Sigmoid colon (tissue), 7 donors: ENCODE results near the gene TEK. TPM values are rescaled to one million over a fixed set of nuclear protein-coding genes. Genes with fewer than 3 reads are reported as not detected.

Source experiments
- DNase-seq: peaks from one replicate; pipeline ENCODE4 v3.0.0-alpha.2; 2019
- H3K27ac ChIP-seq, 4 donors: fragments of 200-600 bp; sonication (generic); one replicate each; pipeline ENCODE4 v1.5.1; 2016 to 2019; ENCODE audit warnings: mild to moderate bottlenecking in 1 of 4
- H3K27me3 ChIP-seq, 3 donors: fragments of 200-600 bp; sonication (generic); one replicate each; pipeline ENCODE4 v1.5.1; 2019; ENCODE audit warnings: mild to moderate bottlenecking in 1 of 3
- H3K36me3 ChIP-seq, 4 donors: fragments of 200-600 bp; sonication (generic); one replicate each; pipeline ENCODE4 v1.5.1; 2016 to 2019
- H3K4me1 ChIP-seq, 4 donors: fragments of 200-600 bp; sonication (generic); one replicate each; pipeline ENCODE4 v1.5.1; 2017 to 2019
- H3K4me3 ChIP-seq, 4 donors: fragments of 200-600 bp; sonication (generic); one replicate each; pipeline ENCODE4 v1.5.1; 2017 to 2019; ENCODE audit warnings: mild to moderate bottlenecking in 2 of 4, moderate library complexity in 1 of 4
- H3K9me3 ChIP-seq, 4 donors: fragments of 200-600 bp in 3 of 4; sonication (generic) in 3 of 4; one replicate each; pipeline versions ENCODE4 v1.5.1 to v1.6.1; 2013 to 2019
- CTCF ChIP-seq, 4 experiments: fragments of 450-650 bp in 3 of 4; fragments of 200-600 bp in 1 of 4; IDR thresholded peaks; one replicate each; pipeline ENCODE4 v1.5.1; 2016 to 2019; ENCODE audit warnings: antibody characterized with exemption in 4 of 4, mild to moderate bottlenecking in 3 of 4, moderate library complexity in 2 of 4
- EP300 ChIP-seq, 4 donors: sonication (generic); formaldehyde crosslinking; IDR thresholded peaks; one replicate each; pipeline ENCODE4 v1.6.1; 2017; ENCODE audit warnings: antibody characterized with exemption in 4 of 4
- POLR2A ChIP-seq, 2 donors: fragments of 450-650 bp; IDR thresholded peaks; one replicate each; pipeline ENCODE4 v1.6.1; 2016; ENCODE audit warnings: antibody characterized with exemption in 2 of 2, mild to moderate bottlenecking in 2 of 2, moderate library complexity in 2 of 2
- POLR2AphosphoS5 ChIP-seq, 4 donors: sonication (generic); formaldehyde crosslinking; IDR thresholded peaks; one replicate each; pipeline ENCODE4 v1.6.1; 2017; ENCODE audit warnings: antibody characterized with exemption in 4 of 4
- WGBS, 2 donors: extraction: QIAGEN DNeasy Blood & Tissue Kit; methylation state at CpG; one replicate each; pipeline ENCODE4 v1.1.7; 2013; 5-methylcytosine and 5-hydroxymethylcytosine counted together
- intact Hi-C: fragments of 100-400 bp; cut with DNase I; formaldehyde crosslinking; loops from one replicate; pipeline ENCODE4 v1.15.1; 2023
- polyA plus RNA-seq, 3 donors: library from polyadenylated mRNA; stranded (reverse); fragments of 200-250 nt; gene quantifications; one replicate each; pipeline ENCODE4 v1.2.3, GENCODE V29; 2013
- total RNA-seq, 4 donors: library from RNA; depleted of rRNA; stranded (reverse); fragments of >200 nt; gene quantifications; one replicate each; pipeline ENCODE4 v1.1.0, GENCODE V29; 2016
- donor health status: healthy with polysubstance abuse.
- donor health status: Bipolar disorder and iron deficiency.
- donor health status: healthy.

The TEK gene
- total and polyA plus RNA-seq, 7 donors, result 0.23 to 11.1 (median 5.8) TPM

- no peaks in the 10 kb centered on the region for H3K27me3 ChIP-seq
- no peaks in the 10 kb centered on the region for H3K9me3 ChIP-seq
- intact Hi-C loops, result no loop called here
- H3K4me1 ChIP-seq, result no peaks in the 10 kb centered on the region
- TF ChIP-seq CTCF (IDR thresholded peaks at IDR 0.05) (no peak), EP300 (IDR thresholded peaks at IDR 0.05) (no peak), POLR2AphosphoS5 (IDR thresholded peaks at IDR 0.05) (no peak), POLR2A (IDR thresholded peaks at IDR 0.05) (no peak)
- WGBS, 2 donors, result 82 to 95% methylated on average over 1 of the region's 1 CpG
- no peak overlapping the region for H3K27ac ChIP-seq
- H3K4me3 ChIP-seq, result no peak overlapping the region
- H3K36me3 ChIP-seq, result no peaks in the 10 kb centered on the region
- no peak for DNase-seq
Observed at GRCh38 chr9:27078685-27079084, 30.3 kb upstream of the TEK start.

- TF ChIP-seq POLR2AphosphoS5 (IDR thresholded peaks at IDR 0.05), result no peak
- TF ChIP-seq EP300 (IDR thresholded peaks at IDR 0.05), result no peak
- no peak for TF ChIP-seq POLR2A (IDR thresholded peaks at IDR 0.05)
- no peak for TF ChIP-seq CTCF (IDR thresholded peaks at IDR 0.05)
- H3K27me3 ChIP-seq, result no peaks in the 10 kb centered on the region
- intact Hi-C loops, result no loop called here
- no peaks in the 10 kb centered on the region for H3K9me3 ChIP-seq
- 89 to 91% methylated on average over 5 of the region's 5 CpGs for WGBS, 2 donors
- DNase-seq, result no peak
- no peaks in the 10 kb centered on the region for H3K36me3 ChIP-seq
- no peak overlapping the region for H3K4me3 ChIP-seq
- no peak overlapping the region for H3K27ac ChIP-seq
- H3K4me1 ChIP-seq, result peaks cover 0 to 13% (median 11%) of the 10 kb centered on the region in 4 donors
Observed at GRCh38 chr9:27085456-27085855, 23.6 kb upstream of the TEK start.

- no peak for DNase-seq
- no peaks in the 10 kb centered on the region for H3K27me3 ChIP-seq
- intact Hi-C loops, result no loop called here
- peaks cover 0 to 13% (median 11%) of the 10 kb centered on the region in 4 donors for H3K4me1 ChIP-seq
- 71 to 76% methylated on average over 11 of the region's 11 CpGs for WGBS, 2 donors
- TF ChIP-seq EP300 (IDR thresholded peaks at IDR 0.05) (no peak), POLR2A (IDR thresholded peaks at IDR 0.05) (no peak), POLR2AphosphoS5 (IDR thresholded peaks at IDR 0.05) (no peak), CTCF (IDR thresholded peaks at IDR 0.05) (no peak)
- H3K9me3 ChIP-seq, result no peaks in the 10 kb centered on the region
- peak overlapping the region in 3 of 4 donors; percentile 33 to 37 (median 36) for H3K27ac ChIP-seq
- H3K4me3 ChIP-seq, result no peak overlapping the region
- no peaks in the 10 kb centered on the region for H3K36me3 ChIP-seq
Observed at GRCh38 chr9:27086818-27087680, 22.0 kb upstream of the TEK start.

GRCh38 chr9:27088981-27089380, 20.0 kb upstream of the TEK start:
- Histone ChIP-seq H3K27ac (no peak overlapping the region), H3K27me3 (no peaks in the 10 kb centered on the region), H3K4me3 (no peak overlapping the region), H3K4me1 (peaks cover 0 to 13% (median 11%) of the 10 kb centered on the region in 4 donors), H3K36me3 (no peaks in the 10 kb centered on the region), H3K9me3 (no peaks in the 10 kb centered on the region)
- 74 to 77% methylated on average over 4 of the region's 4 CpGs for WGBS, 2 donors
- intact Hi-C loops, result no loop called here
- no peak for DNase-seq
- TF ChIP-seq POLR2AphosphoS5 (IDR thresholded peaks at IDR 0.05), result no peak
- TF ChIP-seq CTCF (IDR thresholded peaks at IDR 0.05), result no peak
- no peak for TF ChIP-seq POLR2A (IDR thresholded peaks at IDR 0.05)
- no peak for TF ChIP-seq EP300 (IDR thresholded peaks at IDR 0.05)
